GM18909 (cell line): Measurements from ENCODE around the gene ASB18.

ENCODE experiments used
- ATAC-seq: cut with Tn5 transposase; IDR thresholded peaks from one replicate; pipeline ENCODE4 v1.9.1; 2021; ENCODE audit warnings: mild to moderate bottlenecking; ENCODE audit not compliant: unreplicated experiment, poor library complexity

The ASB18 gene

DNA sequence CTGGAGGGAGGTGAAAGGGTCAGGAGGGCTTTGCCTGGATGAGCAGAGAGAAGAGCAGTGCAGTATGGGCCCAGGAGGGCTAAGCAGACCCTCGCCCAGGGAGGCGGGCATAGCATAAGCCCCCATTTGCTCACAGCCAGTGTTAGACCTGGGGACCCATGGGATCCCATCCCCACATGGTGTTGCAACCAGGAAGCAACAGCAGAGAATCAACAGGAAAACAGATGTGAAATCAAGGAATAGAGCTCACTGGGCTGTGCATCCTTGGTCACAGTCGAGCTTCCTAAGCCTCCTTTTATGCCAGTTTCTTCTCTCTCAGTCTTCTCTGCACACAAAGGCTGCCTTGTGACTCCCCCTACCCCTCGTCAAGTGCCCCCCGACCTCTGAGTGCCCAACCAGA, 19.9 kb downstream of the ASB18 start:
- no peak for ATAC-seq

DNA sequence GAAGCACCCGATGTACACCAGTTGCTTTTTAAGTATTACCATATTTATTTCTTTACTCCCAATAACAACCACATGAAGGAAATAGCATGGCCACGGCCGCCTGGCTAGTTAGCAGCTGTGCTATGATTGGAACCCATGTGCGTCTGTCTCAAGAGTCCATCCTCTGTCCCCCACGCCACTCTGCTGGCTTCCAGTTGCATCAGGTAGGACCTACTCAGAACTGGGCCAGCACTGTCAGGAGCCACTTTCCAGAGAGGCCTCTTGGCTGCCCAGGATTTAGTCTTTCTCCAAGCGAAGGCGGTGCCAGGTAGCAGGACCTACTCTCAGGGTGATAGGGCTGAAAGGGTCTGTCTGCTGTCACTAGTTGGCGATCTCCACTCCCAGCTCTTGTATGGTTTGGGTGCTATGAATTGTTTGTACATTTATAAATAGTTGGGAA, 22.1 kb downstream of the ASB18 start:
- ATAC-seq, result no peak

DNA sequence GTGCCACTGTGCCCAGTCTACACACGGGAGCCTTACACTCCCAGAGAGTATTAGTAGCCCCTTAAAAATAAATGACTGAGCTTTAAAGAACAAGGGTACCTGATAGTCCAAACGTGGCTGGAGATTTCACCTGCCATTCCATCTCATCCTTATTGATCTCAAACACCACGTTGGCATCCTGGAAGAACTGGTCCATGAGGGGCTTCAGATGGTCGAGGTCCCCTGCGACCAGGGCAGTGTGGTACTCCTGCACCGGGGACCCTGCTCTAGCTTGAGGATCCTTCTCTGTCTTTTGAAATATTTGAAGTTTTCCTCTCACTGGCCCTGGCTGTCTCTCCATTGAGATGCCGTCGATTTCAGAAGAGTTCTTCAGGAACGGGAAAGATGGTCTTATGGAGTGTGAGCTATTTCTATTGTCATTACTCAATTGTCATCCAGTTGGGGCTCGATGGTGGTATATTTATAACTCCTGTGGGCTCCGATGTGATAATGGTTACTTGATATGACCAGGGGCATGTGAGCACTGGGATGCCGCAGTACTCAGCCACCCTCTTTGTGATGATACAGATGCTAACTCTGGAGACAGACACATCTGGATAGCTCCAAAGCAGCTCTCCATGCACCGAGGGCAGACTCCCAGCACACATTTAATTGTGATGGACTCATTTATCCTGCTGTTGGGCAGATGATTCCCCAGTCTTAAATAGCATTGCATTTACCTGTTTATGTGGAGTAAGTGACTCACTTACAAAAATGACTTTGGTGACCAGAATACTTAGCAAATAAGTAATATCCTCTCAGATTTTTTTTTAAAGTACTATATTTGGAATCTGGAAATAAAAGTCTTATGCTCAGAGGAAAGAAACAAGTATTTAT, 22.8 kb downstream of the ASB18 start:
- no peak for ATAC-seq

DNA sequence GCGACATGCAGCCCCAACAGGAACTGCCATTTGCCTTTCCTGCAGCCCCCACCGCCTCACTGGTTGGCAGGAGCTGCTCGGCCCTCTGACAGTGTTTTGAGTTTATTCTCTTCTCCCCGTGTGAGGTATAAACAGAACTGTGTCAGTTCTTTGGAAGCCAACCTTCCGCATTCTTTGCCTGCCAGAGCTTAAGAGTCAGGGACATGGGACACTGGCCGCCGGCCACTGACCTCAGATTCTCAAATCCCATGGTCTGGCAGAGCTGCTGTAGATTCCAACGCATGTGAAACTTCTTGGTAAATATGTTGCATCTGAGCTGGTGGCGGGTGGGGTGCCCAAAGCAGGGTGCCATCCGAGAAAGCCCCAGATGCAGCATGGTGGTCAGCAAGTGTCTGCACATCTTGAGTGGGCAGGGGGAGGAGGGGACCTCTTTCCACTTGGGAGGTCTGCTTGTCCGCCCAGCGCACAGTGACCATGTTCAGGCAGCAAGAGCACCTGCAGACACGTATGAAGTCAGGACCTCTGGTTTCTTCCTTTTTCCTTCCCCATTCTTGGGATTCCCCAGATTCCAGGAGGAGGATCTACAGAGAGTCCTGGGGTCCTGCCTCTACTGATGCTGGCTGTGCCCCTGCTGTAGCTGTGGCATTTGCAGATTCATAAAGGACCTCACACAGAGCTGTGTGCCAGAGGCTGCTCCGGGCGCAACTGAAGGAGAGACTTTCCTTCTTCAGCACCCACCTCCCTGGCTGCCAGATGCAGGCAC, 23.8 kb downstream of the ASB18 start:
- no peak for ATAC-seq

DNA sequence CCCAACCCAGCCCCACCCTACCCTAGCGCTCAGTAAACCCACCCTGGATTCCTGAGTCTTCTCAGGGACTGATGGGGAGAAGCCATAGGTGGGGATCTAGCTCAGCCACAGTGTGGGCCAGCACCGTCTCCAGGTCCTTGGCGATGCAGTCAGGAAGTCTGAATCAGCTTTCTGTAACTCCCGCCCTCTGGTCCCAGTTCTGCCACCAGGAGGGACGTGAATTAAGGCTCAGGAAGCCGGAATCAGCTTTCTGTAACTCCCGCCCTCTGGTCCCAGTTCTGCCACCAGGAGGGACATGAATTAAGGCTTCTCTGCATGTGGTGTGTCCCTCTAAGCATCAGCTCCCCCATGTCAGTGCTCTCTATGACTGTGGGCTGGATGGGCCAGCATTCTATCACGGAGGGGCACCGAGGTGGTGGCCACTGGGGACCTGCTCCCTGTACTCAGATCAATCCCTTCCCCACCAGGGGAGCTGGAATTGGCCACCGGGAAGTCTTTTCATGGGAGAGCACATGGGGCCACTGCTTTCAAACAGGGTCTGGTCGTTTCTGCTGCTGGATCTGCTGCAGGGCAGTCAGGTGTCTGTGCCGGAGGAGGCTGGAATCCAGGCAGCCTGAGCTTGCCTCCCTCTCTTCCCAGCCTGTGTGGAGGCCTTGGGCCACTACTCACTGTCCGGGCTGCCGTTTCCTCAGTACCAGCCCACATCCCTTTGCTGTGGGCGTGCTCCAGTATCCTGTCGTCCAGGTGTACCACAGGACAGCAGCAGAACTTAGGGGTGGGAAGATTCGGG, 24.7 kb downstream of the ASB18 start:
- no peak for ATAC-seq

DNA sequence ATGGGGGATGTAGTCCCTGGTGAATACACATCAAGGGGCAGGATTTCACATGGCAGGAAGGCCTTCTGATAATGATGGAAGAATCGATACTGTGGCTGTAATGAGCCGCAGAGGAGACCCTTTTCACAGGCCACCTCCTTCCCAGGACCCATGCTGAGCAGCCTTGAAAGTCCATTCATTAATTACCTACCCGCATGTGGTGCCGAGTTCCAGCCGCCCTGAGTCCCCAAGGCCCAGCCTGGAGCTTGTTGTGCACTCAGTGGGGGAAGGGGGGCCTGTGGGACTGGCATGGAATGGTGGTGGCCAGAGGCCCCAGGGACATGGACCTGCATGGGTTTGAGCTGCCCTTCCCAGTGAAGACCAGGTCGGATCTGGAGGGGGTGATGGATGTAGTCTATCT, 25.5 kb downstream of the ASB18 start:
- ATAC-seq, result no peak

DNA sequence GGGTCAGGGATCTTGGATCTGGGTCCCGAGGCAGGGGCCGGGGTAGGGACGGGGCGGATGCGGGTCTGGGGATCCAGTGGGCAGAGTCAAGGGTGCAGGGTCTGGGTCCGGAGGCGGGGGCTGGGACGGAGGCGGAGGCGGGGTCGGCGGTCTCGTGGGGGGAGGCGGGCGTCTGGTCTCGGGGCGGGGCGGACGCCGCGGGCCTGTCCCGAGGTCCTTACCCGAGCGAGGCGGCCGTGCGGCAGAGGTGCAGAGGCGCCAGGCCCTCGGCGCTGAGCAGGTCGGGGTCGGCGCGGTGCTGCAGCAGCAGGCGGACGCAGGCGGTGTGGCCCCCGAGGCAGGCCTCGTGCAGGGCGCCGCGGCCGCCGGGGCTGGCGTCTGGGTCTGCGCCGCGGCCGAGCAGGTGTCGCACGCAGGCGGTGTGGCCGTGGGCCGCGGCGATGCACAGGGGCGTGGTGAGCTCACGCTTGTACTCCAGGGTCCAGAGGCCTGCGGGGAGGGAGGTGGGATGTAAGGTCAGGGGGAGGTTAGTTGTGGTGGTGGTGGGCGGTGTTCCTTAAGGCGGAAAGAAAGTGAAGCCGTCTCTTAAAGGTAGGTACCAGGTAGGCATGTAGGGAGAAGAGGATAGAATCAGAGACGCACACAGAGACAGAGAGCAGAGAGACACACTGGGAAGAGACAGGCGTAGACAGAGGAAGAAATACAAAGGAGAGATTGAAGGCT, 26.6 kb downstream of the ASB18 start:
- ATAC-seq, result no peak

DNA sequence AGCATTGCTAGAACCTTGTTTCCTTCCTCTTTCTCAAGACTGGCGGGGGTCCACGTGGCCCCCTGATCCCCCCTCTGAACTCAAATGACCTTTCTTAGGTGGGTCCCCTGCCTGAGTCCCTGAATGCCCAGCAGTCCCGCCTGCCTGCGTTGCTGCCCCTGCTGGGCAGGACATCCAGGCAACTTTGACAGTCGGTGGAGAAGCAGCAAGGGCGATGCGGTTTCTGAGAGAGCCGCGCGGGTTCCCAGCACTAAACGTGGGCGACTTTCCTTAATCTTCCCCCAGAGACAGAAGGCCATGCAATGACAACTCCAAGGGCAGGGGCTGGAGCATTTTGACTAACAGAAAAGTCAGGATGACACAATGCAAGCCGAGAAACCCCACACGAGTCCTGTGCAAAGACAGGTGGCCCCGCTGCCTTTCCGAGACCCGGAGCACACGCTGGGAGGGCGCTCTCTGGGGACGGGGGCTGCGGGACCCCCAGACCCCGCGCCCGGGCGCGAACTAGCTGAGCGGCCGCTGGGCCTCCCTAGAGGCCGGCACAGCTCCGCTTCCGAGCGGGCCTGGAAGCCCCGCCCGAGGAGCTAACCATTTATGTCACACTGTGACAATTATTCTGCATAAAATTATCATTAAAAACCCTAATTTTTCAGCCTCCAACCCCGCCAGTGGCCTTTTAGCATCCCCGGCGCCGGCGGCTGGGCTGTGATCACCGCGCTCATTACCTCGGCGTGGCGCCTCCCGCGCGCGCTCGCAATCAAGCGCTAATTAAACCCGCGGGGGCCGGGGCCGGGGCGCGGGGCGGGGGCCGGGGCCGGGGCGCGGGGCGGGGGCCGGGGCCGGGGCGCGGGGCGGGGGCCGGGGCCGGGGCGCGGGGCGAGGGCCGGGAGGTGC, 27.4 kb downstream of the ASB18 start:
- ATAC-seq, result no peak

DNA sequence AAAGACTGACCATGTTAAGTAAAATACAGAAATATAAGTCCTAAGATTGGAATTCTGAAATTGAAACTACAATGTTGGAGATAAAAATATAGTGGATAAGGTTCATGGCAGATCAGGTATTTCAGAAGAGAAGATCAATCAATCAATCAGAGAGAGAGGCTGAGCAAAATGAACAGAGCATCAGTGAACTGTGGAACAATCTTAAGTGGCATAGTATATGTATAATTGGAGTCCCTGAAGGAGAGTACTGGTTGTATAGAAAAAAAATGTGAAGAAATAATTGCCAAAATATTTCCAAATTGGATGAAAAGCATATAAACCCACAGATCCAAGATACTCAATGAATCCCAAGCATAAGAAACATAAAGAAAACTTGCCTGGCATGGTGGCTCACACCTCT, 35.0 kb downstream of the ASB18 start:
- ATAC-seq, result no peak

DNA sequence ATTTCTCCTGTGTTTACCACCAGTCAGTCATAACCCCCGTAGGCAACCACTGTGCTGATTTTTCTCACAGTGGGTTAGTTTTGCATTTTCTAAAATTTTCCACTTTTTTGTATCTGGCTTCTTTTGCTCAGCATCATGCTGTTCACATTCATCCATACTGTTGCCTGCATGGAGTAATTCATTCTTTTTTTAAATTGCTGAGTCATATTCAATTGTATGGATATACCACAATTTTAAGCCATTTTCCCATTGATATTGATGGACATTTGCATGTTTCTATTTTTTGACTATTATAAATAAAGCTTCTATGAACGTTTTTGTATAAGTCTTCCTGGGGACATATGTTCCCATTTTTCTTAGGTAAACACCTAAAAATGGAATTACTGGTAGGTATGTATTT, 40.5 kb downstream of the ASB18 start:
- ATAC-seq, result no peak

DNA sequence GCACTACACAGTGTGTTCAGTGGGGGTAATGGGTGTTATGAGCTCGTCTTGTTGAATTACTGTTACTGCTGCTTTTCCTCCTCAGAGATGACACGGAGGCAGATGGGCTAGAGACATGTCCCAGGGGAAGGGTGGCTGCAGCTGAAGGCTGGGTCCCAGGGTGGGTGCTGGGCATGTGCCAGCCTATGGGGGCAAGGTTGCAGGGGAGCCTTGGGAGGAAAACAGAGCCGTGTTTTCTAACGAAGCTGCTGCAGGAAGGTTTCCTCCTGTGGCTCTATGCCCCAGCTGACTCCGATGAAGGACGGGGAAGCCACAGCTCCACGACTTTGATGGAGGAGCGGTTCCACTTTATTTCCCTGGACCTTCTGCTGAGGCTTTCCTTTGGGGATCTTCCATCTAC, 42.4 kb downstream of the ASB18 start:
- no peak for ATAC-seq

DNA sequence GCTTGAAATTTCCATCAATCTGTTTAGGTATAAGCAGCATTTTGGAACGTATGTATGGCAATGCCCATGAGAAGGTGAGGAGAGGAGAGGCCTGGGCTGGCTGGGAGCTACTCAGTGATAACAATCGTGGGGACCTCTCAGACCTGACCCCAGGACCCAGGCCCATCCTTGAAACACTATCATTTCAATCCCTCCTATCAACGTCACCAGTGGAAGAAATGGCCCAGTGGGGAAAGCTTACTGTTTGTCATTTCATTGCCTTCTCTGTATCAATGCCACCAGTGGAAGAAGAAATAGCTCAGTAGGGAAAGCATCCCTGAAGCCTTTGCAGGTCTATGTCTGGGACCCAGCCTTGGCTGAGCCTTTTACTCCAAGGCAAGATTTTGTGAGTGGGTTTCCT, 44.8 kb downstream of the ASB18 start:
- no peak for ATAC-seq

DNA sequence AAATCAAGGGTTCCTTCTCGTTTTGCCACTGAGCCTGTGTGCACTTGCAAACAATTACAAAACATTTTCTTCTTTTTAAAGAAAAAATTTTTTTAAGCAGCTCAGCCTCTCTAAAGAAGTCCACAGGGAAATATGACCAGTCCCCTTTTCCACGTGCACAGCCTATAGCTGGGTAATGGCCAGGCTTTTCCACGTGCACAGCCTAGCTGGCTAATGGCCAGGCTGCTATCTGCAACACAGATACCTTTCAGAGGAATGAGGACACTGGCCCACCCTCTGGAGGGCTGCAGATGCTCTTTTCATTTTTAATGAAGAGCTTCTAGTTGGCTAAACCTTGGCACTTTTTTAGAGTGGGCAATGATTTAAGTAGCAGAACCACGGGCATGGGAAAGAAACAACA, 46.3 kb downstream of the ASB18 start:
- ATAC-seq, result no peak

DNA sequence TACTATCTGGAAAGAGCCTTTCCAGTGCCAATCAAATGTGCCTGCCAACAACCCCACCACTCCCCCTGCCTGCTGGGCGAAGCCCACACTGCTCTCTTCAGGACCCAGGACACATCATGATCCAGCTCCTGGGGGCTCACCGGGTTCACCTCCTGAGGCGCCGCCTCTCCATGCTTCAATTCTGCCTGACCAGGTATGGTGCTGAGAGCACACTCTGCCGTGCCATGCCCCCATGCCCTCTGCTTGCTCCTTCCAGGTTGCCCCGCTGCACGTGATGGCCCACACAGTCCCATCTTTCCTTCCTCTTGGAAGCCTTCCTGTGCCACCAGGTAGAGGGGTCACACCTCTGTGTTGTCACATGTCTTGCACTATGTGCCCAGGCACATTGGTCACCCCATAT, 47.5 kb downstream of the ASB18 start:
- ATAC-seq, result no peak

DNA sequence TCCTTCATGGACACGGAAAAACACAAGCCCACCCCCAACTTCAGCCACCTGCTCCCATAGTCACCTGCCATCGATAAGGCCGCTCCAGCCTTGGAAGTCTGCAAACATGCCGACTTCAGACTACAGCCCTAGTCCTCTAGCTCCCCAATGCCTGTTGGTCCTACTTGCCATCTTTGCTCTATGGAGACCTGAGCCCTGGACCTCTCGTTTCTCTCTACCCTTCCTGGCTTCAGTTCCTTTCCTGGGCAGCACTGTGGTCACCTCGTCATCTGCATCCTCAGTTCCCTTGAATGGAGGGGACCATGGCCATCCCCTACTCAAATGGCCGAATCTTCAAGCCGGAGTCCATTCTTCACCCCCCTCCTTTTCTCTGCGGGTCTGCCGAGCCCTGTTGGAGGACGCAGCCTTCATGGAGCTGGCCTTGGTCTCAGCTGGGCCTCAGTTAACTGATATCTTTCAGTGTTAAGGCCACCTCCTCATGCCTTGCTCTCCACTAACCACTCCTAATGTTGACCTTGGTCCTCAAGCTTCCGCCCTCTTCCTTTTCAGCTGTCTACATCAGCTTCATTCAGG, 48.4 kb downstream of the ASB18 start:
- ATAC-seq, result no peak

DNA sequence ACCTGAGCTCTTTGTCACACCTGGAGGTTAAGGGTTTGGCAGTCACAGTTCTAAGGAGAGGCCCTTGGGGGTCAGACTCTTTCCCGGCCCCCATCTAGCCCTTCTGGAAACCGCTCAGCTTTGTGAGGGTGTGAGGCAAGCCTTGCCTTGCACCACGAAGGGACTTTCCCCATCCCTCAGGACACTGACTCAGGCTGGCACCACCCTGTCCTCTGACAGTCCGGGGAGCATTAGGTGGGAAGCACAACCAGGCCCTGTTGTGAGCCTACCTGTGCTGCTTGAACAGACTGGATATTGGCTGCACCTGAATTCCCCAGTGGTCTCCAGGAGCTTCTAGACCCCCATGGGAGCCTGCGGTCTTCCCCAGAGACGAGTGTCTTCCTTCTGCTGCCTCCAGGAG, 49.0 kb downstream of the ASB18 start:
- no peak for ATAC-seq

DNA sequence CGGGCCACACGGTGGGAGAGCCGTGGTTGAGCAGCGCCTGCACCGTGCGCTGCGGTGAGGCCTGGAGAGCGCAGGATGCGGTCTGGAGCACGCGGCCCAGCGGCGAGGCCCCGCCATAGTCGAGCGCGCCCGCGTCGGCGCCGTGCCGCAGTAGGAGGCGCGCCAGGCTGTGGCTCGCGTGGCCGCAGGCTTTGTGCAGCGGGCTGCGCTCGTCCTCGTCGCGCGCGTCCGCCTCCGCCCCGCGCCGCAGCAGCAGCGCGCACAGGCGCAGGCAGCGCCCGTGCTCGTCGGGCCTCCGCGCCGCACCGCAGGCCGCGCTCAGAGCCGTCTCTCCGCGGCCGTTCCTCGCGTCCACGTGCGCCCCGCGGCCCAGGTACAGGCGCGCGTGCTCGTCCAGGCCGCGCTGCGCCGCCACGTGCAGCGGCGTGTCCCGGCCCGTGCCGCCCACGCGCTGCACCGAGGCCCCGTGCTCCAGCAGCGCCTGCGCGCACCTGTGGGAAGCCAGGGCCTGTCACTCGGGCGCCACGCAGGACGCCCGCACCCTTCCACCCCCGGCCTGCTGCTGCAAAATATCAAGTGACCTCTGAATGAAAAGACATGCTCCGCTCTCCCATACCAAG, 49.7 kb downstream of the ASB18 start:
- no peak for ATAC-seq

DNA sequence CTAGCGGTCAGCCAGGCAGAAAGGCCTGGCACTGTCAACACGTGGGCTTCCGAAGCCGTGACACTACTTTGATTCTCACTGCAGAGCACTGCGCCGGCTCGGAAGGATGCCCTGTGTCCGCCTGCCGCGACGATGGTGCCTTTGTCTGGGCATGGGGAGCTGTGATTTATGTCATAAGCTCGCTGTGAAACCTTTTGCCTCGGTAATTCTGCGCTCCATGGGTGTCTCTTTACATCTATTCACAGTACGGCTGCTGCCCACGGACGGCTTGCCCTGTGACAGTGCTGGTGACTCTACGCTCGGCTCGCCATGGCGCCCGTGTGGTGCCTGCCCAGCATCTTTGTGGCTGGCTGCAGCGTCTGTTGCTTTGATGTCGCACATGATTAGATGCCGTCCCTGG, 52.9 kb downstream of the ASB18 start:
- no peak for ATAC-seq

DNA sequence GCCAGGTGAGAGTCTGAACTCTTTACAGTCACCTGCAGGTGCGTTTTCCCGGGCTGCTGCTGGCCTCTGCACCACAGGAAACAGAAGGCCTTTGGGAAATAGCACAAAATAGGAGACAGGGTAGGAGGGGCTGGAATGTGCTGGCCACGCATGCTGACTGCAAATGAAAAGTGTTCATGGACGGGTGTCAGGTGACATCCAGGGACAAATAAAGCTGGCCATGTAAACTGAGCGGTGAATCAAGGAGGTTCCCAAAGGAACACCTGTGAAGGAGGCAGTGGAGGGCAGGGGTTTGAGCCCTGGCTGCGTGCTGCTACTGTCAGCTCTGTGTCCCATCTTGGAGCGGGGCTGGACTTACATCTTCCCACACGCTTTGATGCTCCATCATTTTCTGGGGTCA, 53.7 kb downstream of the ASB18 start:
- ATAC-seq, result no peak
